ENCODE measurements around the gene NEURL1. TPM values are rescaled to one million over a fixed set of nuclear protein-coding genes. Genes with fewer than 3 reads are reported as not detected.

NEURL1 gene
- total RNA-seq, 1 donor from 2014 or later: 0.05 TPM

DNA sequence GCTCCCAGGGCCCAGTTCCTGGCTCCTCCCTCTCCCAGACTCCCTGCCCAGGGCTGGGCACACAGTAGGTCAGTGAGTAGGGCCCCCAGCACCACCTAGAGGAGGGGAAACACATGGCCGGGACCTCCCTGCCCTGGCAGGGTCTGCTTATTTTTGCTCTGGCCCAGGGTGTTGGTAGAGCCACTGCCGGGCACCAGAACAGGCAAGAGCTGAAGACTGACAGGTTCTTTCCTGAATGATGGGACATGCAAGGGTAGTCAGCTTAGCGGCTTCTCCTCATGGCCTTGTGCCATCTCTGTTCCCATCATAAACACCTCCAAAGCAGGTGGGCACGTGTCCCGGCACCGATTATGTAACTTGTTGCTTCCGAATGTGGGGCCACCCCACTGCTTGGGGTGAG is 86.5 kb downstream of the NEURL1 start:
- H3K27me3 Mint-ChIP-seq (ENCODE audit: low read depth): peaks cover 12% of the 10 kb centered on the region
- DNase-seq (ENCODE audit: low spot score): no peak
- H3K4me3 Mint-ChIP-seq (ENCODE audit: unreplicated experiment): no peak overlapping the region
- H3K27ac Mint-ChIP-seq (ENCODE audit: unreplicated experiment): no peak overlapping the region
- no peaks in the 10 kb centered on the region for H3K36me3 Mint-ChIP-seq (ENCODE audit: low read depth)
- H3K9me3 Mint-ChIP-seq (ENCODE audit: low read depth): no peaks in the 10 kb centered on the region
- TF ChIP-seq, protein P1, sequence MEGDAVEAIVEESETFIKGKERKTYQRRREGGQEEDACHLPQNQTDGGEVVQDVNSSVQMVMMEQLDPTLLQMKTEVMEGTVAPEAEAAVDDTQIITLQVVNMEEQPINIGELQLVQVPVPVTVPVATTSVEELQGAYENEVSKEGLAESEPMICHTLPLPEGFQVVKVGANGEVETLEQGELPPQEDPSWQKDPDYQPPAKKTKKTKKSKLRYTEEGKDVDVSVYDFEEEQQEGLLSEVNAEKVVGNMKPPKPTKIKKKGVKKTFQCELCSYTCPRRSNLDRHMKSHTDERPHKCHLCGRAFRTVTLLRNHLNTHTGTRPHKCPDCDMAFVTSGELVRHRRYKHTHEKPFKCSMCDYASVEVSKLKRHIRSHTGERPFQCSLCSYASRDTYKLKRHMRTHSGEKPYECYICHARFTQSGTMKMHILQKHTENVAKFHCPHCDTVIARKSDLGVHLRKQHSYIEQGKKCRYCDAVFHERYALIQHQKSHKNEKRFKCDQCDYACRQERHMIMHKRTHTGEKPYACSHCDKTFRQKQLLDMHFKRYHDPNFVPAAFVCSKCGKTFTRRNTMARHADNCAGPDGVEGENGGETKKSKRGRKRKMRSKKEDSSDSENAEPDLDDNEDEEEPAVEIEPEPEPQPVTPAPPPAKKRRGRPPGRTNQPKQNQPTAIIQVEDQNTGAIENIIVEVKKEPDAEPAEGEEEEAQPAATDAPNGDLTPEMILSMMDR (IDR thresholded peaks at IDR 0.05): no peak
- peaks cover 6% of the 10 kb centered on the region for H3K4me1 Mint-ChIP-seq (ENCODE audit: low read depth)

DNA sequence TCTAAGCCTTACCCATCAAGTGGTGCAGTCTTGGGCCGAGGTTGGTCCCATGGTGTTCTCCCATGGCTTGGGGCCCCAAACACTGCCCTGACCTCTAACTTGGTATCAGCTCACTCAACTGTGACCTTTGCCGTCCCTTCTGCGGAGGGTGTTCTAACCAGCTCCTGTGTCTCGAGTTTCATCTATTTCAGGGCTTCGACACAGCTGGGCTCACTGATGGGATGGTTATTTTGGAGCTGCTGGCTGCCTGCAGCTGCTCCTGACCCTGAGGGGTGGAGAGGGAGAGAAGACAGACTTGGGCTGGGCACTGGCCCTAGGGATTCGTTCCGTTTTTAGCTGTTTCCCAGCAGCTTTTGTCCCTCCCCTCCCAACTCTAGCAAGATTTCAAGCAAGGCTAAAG is 86.9 kb downstream of the NEURL1 start:
- Mint-ChIP-seq H3K4me1 (ENCODE audit: low read depth) (peaks cover 6% of the 10 kb centered on the region), H3K27me3 (ENCODE audit: low read depth) (peaks cover 10% of the 10 kb centered on the region), H3K9me3 (ENCODE audit: low read depth) (no peaks in the 10 kb centered on the region), H3K4me3 (ENCODE audit: unreplicated experiment) (no peak overlapping the region), H3K36me3 (ENCODE audit: low read depth) (no peaks in the 10 kb centered on the region), H3K27ac (ENCODE audit: unreplicated experiment) (no peak overlapping the region)
- DNase-seq (ENCODE audit: low spot score): no peak
- TF ChIP-seq, protein P1 (IDR thresholded peaks at IDR 0.05): no peak

DNA sequence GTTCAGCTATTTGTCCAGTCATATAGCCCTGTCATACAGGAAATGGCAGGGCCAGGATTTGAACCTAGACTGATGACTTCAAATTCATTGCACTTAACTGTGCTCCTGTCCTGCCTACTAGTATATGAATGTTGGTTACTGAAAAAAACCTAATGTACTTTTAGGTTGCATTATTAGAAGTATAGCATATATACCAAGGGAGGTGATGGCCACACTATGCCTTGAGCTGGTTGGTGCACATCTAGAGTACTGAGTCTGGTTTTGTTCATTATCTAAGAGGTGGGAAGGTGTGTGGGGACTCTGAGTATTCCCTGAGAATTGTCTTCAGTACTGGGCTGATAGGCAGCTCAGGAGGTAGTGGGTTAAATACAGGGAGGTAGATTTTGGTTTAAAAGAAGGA is 88.0 kb downstream of the NEURL1 start:
- H3K27me3 Mint-ChIP-seq (ENCODE audit: low read depth): peaks cover 6% of the 10 kb centered on the region
- H3K4me3 Mint-ChIP-seq (ENCODE audit: unreplicated experiment): no peak overlapping the region

DNA sequence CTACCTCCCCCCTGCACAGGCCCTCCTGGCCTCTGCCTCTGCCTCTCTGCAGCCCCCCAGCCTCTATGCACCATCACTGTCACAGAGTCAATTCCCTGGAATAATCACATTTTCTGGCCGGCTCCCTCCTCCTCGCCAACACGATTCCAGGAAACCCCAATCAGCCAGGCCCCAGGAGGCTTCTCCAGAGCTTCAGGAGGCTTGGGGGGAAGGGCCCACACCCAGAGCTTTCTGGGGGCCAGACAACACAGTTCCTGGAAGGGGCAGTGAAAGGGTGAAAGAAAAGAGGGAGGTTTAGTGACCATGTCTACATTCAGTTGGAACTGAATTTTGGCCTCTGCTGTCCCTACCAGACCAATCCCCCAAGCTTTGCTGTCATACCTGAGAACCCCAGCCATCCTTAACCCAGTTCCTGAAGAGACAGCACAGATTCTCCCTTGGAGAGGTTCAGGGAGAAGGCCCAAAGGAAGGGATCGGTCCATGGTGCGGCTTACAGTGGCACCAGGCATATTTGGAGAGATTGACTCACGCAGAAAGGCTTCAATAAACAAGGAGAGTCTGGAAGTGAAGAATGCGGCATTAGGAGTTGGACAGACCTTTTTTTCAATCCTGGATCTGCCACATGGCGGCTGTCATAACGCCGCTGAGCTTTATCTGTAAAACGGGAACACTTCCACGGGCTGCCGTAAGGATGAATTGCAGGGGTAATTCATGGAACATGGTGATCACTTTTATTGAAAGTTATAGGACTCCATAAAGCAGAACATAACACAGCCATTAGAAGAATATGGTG is 89.0 kb downstream of the NEURL1 start:
- peaks cover 6% of the 10 kb centered on the region for H3K4me1 Mint-ChIP-seq (ENCODE audit: low read depth)
- TF ChIP-seq, protein P1 (IDR thresholded peaks at IDR 0.05): no peak
- H3K27ac Mint-ChIP-seq (ENCODE audit: unreplicated experiment): no peak overlapping the region
- H3K36me3 Mint-ChIP-seq (ENCODE audit: low read depth): peaks cover 3% of the 10 kb centered on the region
- H3K9me3 Mint-ChIP-seq (ENCODE audit: low read depth): peaks cover 3% of the 10 kb centered on the region
- no peak for DNase-seq (ENCODE audit: low spot score)
- no peak overlapping the region for H3K4me3 Mint-ChIP-seq (ENCODE audit: unreplicated experiment)
- peaks cover 6% of the 10 kb centered on the region for H3K27me3 Mint-ChIP-seq (ENCODE audit: low read depth)

More for the DNA sequence above, 88.0 kb downstream of the NEURL1 start:
- H3K4me1 Mint-ChIP-seq (ENCODE audit: low read depth): peaks cover 6% of the 10 kb centered on the region
- TF ChIP-seq, protein P1 (IDR thresholded peaks at IDR 0.05): no peak
- no peak for DNase-seq (ENCODE audit: low spot score)
- H3K9me3 Mint-ChIP-seq (ENCODE audit: low read depth): no peaks in the 10 kb centered on the region
- H3K36me3 Mint-ChIP-seq (ENCODE audit: low read depth): no peaks in the 10 kb centered on the region
- no peak overlapping the region for H3K27ac Mint-ChIP-seq (ENCODE audit: unreplicated experiment)

DNA sequence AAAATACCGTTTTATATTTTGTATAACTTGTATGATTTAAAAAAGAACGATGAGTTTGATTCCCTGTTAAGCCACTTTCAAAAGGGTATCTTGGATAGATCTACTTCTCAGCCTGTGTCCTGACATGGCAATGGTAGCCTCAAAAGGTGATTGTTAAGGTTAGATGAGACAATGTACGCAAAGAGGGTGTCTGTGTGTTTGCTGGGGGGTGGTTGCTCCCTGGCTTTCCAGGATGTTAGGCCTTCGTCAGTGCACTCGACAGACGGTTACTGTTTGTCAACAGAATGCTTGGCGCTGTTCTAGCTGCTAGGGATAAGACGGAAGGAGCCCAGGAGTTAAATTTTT is 90.3 kb downstream of the NEURL1 start:
- no peak for DNase-seq (ENCODE audit: low spot score)
- Mint-ChIP-seq H3K27me3 (ENCODE audit: low read depth) (peaks cover 6% of the 10 kb centered on the region), H3K27ac (ENCODE audit: unreplicated experiment) (no peak overlapping the region), H3K4me3 (ENCODE audit: unreplicated experiment) (no peak overlapping the region), H3K36me3 (ENCODE audit: low read depth) (peaks cover 10% of the 10 kb centered on the region), H3K4me1 (ENCODE audit: low read depth) (peaks cover 6% of the 10 kb centered on the region), H3K9me3 (ENCODE audit: low read depth) (peaks cover 5% of the 10 kb centered on the region)
- TF ChIP-seq, protein P1 (IDR thresholded peaks at IDR 0.05): no peak

Data from chondrocyte (in vitro differentiated cells).